GM10847 (cell line): ENCODE measurements around the gene SCN11A.

Experiments used
- POLR2A ChIP-seq: IDR thresholded peaks from 2 replicates; pipeline ENCODE4 v1.6.1; 2011; ENCODE audit not compliant: insufficient read length; ENCODE audit errors: extremely low read depth

SCN11A gene

GRCh38 chr3:39024497-39024896 lies 27.2 kb downstream of the SCN11A start:
- TF ChIP-seq POLR2A: no peak

DNA sequence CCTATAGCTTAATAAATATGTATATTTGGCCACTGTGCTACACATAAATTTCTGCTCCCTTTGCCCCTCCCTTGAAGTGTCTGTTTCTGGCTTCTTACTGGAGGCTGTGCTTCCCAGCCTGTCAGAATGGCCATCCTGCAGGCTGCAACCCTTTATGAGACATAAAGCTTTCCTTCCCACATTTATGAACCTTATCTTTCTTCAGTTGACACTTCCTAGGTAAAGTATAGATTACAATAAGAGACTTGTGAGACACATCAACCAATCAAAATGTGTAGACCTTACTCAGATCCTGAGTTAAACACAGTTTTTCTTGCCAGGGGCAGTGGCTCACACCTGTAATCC lies 29.5 kb downstream of the SCN11A start:
- no peak for TF ChIP-seq POLR2A

DNA sequence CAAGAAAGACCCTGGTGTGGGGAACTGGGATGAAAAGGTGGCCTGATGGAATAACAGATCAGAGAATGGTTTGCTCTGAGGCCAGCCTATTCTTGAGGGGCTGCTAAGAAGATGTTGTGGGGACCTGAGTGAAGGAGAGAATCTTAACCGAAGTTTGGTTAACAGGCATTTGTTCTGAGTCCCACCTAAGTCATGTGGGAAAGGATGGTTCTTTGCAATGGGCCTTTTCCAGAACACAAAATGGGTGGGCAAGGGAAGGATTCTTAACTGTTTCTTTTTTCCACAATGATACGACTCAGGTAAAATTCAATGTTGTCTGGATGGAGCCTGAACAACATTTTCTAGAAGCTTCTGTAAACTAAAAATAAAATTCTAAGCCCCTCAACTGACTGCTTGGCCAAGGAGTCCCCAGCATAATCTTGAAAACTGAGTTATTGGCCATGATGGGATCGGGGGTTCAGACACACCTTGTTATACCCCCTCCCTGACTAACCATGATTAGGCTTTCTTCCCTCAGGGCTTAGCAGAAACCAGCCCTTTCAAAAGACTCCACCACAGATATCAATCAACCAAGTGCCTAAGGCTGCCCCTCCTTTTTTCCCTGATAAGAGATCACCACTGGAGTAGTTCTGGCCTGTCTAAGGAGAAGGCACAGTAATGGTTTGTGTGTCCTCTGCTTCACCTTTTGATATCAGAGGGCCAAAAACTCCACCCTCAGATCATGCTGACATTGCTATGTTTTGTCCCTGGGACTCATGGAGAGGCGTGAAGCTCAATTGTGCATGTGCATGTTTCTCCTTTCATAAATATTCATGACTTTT lies 30.1 kb downstream of the SCN11A start:
- no peak for TF ChIP-seq POLR2A

DNA sequence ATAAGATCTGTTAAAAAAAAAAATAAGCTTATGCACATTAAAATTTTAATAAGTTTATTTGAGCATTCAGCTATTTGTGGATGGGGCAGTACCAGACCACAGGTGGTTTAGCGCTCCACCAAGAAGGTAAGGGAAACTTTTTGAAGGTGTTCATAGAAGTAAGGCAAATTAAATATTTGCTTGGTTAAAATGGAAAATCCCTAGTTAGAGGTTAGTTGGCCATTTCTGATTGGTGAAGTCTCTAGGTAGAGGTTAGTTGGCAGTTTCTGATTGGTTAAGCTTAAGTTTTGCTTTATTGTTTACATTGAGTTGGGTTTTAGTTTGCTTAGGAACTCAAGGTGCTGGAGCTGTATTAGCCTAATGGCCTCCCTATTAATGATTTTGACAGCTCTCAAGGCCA lies 30.7 kb downstream of the SCN11A start:
- no peak for TF ChIP-seq POLR2A

DNA sequence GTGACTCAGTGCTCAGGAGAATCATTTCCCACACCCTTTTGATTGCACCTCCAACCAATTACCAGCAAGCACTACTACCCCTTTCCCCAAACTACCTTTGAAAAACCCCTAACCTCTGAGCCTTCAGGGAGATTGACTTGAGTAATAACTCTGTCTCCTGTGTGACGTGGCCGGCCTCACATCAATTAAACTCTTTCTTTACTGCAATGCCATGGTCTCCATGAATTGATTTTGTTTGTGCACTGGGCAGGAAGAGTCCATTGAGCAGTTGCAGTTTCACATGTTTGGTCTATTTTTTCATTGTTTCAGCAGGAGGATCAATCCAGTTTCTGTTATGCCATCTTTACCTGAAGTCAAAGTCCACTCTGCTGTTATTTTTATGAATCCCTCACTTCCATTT lies 32.4 kb downstream of the SCN11A start:
- no peak for TF ChIP-seq POLR2A

GRCh38 chr3:39015418-39015817 lies 36.3 kb downstream of the SCN11A start:
- TF ChIP-seq POLR2A: no peak

- TF ChIP-seq POLR2A: no peak
These were observed 37.7 kb downstream of the SCN11A start for GRCh38 chr3:39013921-39014509.

DNA sequence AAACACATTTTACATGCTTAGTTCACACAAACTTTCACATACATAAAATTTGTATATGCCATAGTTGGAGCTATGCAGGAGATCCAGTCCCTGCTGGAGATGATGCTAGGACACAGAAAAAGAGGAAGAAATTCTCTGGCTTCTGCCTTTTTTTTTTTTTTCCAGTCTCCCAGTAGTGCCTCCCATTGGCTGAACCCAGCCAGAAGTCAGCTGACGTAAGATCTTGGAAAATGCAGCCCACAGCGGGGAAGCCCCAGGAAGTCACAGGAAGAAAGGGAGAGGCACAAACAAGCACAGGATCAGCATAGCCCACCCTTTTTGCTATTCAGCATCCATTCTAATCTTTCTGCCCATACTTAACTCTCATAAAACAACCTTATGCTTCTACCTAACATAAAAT lies 38.5 kb downstream of the SCN11A start:
- no peak for TF ChIP-seq POLR2A

- no peak for TF ChIP-seq POLR2A
These were observed 40.5 kb downstream of the SCN11A start for GRCh38 chr3:39011191-39011736.

- TF ChIP-seq POLR2A: no peak
These were observed 46.4 kb downstream of the SCN11A start for GRCh38 chr3:39005295-39005694.
